Stimulated activated CD8-positive, alpha-beta memory T cell treated with anti-CD3 and anti-CD28 coated beads, Interleukin-12 subunit alpha, Interleukin-12 subunit beta, amount 100 ng/mL, for 4 hours (primary cell): ENCODE data around the gene NGF.
"Not testable (repeated sequence)": the region's sequence is repeated elsewhere in the genome, so short reads cannot be mapped to it uniquely, and the experiment has no call there.

Experiments
- DNase-seq: peaks from one replicate; pipeline ENCODE4 v3.0.0-alpha.2; 2020; ENCODE audit warnings: low read depth

NGF gene

DNA sequence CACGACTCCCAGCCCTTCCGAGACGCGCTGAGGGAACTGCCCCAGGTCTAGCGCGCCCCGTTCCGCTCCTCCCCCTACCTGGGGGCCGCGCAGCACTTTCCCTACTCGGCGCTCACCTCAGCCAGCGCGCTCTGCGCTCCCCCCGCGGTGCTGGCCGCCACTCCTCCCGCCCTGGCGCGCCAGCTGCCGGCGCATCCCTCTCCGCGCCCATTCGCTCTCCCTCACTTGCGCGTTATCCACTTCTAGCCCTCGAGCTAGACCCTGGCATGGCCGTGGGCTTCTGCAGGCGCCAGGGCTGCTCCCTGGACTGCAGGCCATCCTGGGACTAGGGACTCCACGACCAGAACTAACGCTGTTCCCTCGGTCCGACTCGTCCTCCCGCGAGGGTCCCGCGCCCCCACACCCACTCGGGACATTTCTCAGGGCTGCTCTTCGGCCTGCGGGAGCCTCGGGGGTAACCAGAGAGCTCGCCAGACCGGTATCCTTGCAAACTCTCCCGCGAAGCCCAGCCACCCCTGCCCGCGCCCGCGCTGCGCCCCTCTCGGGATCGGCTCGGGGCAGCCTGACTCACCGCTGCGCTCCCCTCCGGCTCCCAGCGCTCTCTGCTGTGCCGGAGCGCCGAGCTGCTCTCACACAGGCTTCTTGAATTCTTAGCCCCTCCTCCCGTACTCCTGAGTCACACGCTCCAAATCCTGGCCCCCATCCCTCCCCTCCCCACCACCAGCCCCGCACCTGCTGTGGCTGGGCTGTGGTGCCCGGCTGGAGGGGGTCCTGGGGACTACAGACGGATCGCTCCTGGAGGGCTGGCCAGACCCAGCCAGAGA lies at the start of gene NGF:
NGF (minus strand) TSS at position 617 of the 824 bp plus-strand sequence. CDS start 51,454 bp downstream, outside the sequence.
- no peak for DNase-seq

DNA sequence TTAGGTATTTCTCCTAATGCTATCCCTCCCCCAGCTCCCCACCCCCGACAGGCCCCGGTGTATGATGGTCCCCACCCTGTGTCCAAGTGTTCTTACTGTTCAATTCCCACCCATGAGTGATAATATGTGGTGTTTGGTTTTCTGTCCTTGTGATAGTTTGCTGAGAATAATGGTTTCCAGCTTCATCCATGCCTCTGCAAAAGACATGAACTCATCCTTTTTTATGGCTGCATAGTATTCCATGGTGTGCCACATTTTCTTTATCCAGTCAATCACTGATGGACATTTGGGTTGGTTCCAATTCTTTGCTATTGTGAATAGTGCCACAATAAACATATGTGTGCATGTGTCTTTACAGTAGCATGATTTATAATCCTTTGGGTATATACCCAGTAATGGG lies 45.4 kb upstream of the NGF start:
- DNase-seq: not testable (repeated sequence)

DNA sequence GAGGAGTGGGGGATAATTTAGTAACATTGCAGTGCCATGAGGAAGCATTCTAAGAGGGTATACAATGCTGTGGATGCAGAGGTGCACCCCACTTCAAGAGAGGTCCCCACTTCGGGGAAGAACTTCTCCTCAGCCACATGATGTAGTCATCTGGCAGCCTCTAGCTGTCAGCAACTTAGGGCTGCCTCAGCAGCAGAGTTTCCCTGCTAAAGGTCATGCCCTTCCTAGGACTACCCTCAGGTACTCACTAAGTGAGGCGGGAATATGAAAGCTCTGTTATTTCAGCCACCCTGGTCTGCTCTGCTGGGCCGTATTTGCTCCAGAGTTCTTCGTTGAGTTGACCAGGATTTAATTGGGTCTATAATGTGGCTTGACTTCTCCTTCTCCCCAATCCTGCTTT lies 41.9 kb upstream of the NGF start:
- DNase-seq: no peak

DNA sequence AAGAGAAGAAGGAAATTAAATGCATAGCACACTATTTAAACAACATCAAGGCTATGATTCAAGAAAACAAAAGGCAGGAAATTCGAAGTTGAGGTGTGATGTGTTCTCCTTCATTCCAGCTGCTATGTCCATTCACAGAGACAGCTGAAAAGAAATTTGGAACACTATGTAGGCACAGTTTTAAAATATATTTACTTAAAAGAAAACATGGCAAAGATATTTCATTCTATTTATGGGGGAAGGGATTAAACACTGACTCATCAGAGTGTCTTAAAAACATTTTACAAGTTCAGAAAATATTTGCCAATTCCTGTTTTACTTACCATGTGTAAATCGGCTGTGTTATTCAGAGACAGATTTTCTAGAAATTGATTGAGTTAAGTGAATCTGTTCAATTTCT lies 39.4 kb upstream of the NGF start:
- DNase-seq: no peak

DNA sequence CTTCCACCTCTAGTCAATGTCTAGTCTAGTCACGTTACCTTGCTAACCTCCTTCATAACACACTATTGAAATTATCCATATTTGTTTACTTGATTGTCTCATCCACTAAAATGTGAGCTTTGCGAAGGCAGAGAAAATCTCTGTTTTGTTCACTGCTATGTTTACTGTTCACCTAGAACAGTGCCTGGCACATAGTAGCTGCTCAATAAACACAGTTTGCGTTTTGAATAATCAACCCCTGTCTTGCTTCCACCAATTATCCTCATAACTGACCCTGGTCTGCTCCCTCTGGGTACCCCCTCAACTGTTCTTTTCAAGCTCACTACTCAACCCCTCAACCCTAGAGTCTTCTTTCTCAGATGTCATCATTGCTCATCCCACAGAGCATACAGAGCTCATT lies 36.5 kb upstream of the NGF start:
- no peak for DNase-seq

DNA sequence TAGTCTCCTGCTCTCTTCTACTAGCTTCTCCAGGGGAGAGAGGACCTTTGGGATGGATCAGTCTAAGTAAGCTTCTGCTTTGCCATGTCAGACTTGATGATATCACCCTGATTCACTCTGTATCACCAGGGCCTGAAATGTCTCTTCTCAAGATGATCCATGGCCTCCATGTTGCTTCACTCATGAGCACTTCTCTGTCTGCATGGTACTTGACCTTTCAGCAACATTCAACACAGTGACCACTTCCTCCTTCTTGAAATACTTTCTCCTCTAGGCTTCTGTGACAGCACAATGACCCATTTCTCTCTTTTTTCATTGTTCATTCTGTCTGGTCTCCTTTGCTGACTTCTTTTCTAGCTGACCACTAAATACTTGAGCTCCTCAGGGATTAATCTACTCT lies 35.3 kb upstream of the NGF start:
- DNase-seq: no peak

DNA sequence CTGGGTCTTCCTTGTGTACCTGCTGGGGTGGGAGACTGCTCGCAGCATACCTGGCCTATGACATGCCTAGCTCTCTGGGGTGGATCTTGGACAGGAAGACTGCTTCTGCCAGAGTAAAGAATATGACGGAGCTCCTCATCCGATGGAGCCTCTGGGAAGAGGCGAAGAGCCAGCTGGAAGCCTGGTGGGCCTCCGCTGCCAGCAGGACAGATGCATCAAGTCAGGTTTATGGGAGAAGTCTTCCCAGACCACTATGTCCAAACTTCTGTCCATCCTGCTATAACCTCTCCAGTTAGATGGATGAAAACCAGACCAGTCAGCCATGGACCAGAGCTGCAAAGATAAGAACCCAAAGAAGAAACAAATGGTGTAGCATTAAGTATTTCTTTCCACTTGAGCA lies 27.7 kb upstream of the NGF start:
- DNase-seq: no peak

DNA sequence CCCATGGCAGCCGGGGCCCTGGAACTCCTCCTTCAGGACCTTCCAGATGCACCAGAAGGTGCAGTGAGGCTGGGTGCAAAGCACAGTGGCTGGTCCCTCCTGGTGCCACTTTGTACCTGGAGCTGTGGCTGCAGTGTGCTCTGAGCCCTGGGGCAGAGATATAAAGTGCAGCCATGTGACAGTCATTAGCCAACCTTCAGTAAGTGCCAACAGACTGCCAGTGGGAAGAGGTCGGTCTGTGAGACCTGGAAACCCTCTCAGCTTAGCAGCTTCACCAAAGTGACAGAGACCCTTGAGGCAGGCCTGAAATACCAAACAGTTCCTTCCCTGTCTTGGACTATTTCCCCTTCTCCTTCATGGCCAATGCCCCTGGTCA lies 26.7 kb upstream of the NGF start:
- DNase-seq: no peak

DNA sequence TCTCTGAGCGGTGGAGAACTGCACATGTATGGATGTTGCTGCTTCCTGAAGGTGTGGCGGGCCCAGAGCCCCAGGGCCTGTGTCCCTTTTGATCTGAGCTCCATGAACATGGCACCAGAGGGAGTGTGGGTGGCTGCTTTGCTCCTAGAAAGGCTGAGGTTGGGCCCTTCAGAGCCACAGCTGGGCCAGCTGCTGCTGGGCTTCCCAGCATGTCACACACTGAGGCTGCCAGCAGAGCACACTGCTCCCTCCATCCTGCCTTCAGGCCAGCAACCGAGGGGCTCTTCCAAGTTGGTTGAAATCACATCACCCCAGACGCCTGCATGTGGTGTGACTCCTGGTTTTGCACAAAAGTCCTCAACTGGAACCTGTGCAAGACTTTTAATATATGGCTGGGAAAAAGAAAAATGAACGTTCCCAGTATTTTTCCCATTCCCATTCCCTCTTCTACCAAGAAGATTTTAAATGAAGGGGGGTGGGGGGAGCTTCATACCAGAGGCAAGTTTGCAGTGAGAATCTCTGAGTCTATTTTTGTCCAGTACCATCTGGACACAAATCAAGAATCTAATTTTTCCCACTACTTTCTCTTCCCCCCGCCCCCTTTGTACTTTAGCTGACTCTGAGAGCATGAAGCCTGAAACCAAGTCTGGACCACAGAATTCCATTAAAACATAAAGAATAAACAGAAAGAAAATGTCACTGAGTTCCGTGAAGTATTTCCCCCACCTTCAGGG lies 26.2 kb upstream of the NGF start:
- DNase-seq: no peak

DNA sequence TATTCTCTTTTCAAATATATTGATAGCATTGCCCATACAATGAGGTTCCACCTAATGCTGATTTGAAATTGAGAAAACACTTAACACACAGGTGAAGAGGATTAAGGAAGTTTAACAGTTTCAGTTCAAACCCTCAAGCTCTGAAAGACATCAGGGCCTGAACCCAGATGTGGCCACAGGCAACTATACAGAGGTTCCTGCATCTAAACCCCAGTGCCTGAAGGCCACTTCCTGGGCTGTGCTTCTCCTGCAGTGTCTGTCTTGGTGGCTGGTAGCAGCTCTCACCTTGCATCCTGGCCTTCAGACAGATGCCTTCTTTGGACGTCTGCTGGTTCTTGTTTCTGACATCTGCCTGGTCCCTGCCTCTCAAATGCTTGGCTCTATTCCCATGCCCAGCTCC lies 25.1 kb upstream of the NGF start:
- DNase-seq: no peak

DNA sequence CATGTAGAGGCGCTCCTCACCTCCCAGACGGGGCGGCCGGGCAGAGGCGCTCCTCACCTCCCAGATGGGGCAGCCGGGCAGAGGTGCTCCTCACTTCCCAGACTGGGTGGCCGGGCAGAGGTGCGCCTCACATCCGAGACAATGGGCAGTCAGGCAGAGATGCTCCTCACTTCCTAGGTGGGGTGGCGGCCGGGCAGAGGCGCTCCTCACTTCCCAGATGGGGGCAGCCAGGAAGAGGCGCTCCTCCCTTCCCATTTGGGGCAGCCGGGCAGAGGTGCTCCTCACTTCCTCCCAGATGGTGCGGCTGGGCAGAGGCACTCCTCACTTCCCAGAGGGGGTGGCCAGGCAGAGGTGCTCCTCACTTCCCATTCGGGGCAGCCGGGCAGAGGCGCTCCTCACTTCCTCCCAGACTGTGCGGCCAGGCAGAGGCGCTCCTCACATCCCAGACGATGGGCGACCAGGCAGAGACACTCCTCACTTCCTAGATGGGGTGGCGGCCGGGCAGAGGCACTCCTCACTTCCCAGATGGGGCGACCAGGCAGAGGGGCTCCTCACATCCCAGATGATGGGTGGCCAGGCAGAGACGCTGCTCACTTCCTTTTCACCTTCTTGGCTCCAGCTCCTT lies 22.6 kb upstream of the NGF start:
- not testable (repeated sequence) for DNase-seq

DNA sequence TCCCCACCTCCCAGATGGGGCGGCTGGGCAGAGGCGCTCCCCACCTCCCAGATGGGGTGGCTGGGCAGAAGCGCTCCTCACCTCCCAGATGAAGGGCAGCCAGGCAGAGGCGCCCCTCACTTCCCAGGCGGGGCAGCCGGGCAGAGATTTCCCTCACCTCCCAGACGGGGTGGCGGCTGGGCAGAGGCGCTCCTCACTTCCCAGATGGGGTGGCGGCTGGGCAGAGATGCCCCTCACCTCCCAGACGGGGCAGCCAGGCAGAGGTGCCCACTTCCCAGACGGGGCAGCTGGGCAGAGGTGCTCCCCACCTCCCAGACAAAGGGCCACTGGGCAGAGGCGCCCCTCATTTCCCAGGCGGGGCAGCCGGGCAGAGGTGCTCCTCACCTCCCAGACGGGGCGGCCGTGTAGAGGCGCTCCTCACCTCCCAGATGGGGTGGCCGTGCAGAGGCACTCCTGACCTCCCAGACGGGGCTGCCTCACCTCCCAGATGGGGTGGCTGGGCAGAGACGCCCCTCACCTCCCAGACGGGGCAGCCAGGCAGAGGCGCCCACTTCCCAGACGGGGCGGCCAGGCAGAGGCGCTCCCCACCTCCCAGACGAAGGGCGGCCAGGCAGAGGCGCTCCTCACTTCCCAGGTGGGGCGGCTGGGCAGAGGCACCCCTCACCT lies 21.9 kb upstream of the NGF start:
- not testable (repeated sequence) for DNase-seq

DNA sequence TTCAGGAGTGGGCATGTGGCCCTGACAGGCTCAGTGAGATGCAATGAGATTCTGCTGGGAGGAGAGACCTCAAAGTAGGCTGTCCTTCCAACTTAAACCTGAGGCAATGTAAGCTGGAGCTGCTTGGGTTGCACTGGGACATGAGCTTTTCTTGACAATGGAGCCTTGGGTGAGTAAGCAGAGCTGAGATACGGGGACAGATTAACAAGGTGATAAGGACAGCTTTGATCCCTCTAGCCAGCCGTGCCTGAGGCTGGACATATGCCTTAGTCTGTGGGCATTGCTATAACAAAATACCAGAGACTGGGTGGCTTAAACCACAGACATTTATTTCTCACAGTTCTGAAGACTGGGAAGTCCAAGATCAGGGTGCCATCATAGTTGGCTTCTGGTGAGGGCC lies 18.3 kb upstream of the NGF start:
- DNase-seq: no peak

DNA sequence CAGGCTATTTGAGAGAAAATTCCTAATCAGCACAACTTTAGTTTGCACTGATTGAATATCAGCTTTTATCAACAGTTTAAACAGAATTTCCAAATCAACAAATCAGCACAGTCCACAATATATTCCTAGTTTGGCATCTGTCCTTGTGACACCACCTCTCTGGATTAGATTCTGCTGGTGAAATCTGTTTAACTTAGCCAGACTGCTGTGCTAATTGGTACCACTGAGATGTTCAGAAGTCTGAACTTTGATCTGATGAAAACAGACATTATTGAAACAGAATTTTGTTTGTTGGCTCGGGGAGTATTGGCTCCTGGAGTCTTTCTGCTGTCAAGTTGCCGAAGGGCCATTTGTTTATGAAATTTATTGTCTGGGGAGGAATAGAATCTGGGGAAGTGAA lies 17.0 kb upstream of the NGF start:
- DNase-seq: no peak

DNA sequence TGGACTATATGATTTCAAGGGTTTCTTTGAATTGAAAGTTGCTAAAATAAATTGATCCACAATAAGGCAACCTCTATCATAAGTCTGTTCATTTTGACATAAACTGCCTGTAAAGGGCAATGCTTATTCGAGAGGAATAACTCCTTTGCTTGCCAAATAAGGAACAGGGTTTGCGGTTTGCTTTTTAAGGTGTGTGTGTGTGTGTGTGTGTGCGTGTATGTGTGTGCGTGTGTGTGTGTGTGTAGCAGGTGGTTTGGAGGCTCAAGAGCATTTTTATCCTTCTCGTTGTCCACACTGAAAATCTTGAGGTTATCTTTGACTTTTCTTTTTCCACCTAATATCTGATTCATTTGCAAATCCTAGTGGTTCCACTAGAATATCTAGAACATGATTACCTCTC lies 13.1 kb upstream of the NGF start:
- DNase-seq: no peak

DNA sequence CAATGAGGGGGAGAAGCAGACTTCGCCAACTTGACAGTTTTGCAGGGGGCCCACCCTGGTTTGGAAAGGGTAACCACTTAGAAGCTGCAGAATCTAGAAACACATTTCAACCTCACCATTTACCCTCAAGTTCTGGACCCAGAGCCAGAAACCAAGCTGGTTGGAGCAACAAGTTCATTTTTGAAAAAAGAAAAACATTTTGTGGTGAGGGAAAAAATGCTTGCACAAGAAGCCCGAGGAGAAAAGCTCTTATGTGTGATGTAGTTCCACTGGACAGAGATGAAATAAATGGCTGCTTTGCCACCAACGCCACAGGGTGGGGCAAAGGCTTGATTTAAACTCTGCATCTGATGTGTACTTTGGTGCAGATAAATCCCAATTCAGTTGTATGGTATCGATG lies 10.6 kb upstream of the NGF start:
- DNase-seq: no peak

DNA sequence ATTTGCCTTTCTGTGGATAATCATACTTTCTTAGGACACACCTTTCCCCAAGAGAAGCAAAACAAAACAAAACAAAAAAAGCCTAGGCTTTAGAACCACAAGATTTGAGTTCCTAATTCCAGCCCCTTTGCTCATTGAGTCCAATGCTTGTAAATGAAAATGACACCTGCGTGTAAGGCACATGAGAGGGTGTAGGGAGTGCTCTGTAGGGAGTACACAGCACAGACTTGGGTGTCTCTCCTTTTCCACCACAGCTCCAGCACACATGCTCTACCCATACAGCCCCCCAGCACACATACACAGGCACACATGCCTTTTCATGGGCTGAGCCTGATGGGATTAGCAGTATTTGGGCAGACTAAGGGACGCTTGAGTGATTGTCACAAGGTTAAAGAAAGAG lies 9.2 kb upstream of the NGF start:
- no peak for DNase-seq

DNA sequence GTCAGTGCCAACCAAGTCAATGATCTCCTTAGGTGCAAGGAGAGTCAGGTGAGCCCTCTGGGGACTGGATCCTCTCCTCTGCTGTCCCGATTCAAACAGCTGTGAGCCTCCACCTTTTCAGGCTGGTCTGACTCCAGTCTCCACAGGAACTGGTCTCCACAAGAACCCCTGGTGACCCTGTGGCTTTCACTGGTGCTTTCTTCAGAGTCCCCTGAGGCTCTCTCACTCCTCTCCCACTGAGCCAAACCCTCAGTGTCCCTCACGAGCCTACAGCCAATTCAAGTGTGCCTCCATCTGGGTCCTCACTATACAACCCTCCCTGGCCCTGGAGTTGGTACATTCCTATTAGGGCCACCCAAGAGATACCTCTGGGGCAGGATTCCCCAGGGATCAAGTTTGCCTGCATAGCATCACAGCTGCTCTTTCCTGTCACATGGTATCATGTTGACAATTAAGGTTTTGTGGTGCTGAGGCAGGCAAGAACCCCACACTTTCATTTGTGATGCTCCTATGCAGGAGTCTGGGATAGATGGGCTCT lies 5.2 kb upstream of the NGF start:
- no peak for DNase-seq

DNA sequence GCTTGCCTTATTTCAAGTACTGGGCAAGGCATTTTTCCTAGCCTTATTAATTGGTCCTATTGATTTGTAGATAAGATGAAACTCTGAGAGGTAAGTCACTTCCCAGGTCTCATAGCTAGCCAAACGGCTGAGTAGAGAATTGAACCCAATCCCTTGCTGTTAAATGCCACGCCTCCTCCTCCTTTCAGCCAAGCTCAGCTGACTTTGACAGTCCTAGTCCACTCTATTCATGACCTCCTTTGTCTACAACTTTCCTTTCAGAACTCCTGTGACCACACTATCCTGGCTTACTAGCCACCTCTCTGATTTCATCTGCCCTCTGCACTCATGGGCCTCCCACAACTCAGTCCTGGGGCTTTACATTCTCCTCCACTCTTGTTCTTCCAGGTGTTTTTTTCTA lies 3.9 kb upstream of the NGF start:
- DNase-seq: no peak

DNA sequence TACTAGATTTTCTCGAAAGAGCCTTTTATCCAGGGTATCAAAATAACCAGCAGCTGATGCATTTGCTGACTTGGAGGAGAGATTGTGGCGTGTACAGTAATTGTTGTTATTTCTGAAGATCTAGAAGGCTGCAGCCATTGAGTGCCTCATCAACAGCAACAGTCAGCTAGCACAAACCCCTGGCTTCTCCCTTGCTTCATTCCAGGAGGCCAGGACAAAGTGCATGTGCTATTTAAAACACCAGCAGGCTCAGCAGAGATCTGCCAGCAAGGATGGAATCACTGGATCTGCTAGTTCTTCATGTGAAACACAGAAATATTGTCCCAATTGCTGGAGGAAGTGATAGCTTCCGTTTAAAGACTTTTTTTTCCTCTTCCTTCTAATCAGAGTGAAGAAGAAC lies 2.8 kb upstream of the NGF start:
- DNase-seq: no peak

DNA sequence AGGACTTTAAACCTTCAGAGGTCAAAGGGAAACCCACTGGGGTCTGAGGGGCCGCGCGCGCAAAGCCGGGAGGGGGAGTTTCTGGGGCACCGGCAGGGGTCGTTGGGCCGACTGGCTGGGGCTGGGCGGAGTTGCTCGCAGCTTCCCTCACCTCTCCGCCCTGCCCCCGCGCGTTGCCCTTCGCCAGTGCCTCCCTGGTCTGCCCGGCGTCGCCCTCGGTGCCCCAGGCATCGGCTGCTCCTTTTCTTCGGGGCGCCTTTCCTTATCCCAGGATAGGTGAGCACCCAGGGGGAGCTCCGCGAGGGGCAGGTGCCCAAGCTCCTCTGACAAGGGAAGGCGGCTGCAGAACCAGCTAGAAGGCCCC lies 390 bp upstream of the NGF start:
- no peak for DNase-seq

DNA sequence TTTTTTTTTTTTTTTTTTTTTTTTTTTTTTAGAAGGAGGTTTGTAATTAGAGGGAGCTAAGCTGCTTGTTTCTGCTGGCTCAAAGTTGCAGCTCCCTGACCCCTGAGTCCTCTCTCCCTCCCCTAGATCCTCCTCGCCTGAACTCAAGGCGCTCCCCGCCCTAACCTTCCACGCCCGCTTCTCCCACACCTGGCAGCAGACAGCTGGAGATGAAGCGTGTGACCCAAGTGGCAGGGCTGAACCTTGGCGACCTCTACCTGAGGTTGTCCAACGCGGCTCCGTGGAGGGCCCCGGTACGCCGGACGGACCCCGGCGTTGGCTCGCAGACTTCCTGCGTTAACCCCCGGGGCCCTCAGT lies 795 bp downstream of the NGF start:
- no peak for DNase-seq

DNA sequence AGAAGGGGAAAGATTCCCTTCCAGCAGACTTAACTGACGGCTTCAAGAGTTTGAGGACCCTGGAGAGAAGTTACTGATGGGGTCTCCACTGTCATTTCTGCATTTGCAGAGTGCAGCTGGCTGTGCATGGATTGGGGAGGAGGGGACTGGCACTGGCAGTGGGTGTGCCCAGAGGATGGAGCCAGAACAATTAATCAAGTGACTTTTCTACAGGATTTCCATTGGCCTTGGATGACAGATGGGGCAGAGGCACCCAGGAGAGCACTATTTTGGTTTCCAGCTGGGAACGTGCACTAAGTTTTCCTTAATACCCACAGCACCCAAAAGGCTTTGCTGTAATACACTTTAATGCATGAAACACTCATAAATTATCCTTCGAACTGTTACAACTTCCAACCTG lies 1.3 kb downstream of the NGF start:
- DNase-seq: no peak
